Kidney epithelial cell (primary cell): ENCODE measurements around the gene ELAVL1. TPM values are rescaled to one million over a fixed set of nuclear protein-coding genes. Genes with fewer than 3 reads are reported as not detected.

Experiments
- DNase-seq: peaks from one replicate; pipeline ENCODE4 v3.0.0-alpha.2; 2010; ENCODE audit warnings: low read depth
- H3K27me3 ChIP-seq: 2 replicates; pipeline ENCODE4 v1.6.0; 2011; ENCODE audit warnings: low read length; ENCODE audit not compliant: control insufficient read depth, insufficient read depth
- H3K36me3 ChIP-seq: 2 replicates; pipeline ENCODE4 v1.5.1; 2011; ENCODE audit warnings: low read length; ENCODE audit not compliant: control insufficient read depth, insufficient read depth
- H3K4me3 ChIP-seq: 2 replicates; pipeline ENCODE4 v1.5.1; 2011; ENCODE audit warnings: low read depth, mild to moderate bottlenecking, control low read depth, low read length
- total RNA-seq: library from RNA; depleted of rRNA; stranded (reverse); fragments of >200 nt; gene quantifications from 2 replicates; pipeline ENCODE4 v1.2.3, GENCODE V29; 2015
- TF ChIP-seq, protein P1 (sequence below): IDR thresholded peaks from 2 replicates; pipeline ENCODE4 v1.5.1; 2011; ENCODE audit warnings: mild to moderate bottlenecking, moderate library complexity, low read length, control low read depth, inconsistent platforms; ENCODE audit not compliant: insufficient read depth, poor library complexity, severe bottlenecking

The ELAVL1 gene
- total RNA-seq, 1 donor from 2014 or later = 65.9 TPM

GRCh38 chr19:7997809-7998480, 7.5 kb downstream of the ELAVL1 start:
- TF ChIP-seq, protein P1, sequence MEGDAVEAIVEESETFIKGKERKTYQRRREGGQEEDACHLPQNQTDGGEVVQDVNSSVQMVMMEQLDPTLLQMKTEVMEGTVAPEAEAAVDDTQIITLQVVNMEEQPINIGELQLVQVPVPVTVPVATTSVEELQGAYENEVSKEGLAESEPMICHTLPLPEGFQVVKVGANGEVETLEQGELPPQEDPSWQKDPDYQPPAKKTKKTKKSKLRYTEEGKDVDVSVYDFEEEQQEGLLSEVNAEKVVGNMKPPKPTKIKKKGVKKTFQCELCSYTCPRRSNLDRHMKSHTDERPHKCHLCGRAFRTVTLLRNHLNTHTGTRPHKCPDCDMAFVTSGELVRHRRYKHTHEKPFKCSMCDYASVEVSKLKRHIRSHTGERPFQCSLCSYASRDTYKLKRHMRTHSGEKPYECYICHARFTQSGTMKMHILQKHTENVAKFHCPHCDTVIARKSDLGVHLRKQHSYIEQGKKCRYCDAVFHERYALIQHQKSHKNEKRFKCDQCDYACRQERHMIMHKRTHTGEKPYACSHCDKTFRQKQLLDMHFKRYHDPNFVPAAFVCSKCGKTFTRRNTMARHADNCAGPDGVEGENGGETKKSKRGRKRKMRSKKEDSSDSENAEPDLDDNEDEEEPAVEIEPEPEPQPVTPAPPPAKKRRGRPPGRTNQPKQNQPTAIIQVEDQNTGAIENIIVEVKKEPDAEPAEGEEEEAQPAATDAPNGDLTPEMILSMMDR = no peak
- no peak for DNase-seq
- no peak overlapping the region for H3K4me3 ChIP-seq

GRCh38 chr19:7996883-7997282, 8.6 kb downstream of the ELAVL1 start:
- no peak overlapping the region for H3K4me3 ChIP-seq

More at GRCh38 chr19:7997809-7998480, 7.5 kb downstream of the ELAVL1 start:
- Histone ChIP-seq H3K27me3 (no peaks in the 10 kb centered on the region), H3K36me3 (no peaks in the 10 kb centered on the region)

GRCh38 chr19:7995810-7996158, 9.7 kb downstream of the ELAVL1 start:
- peaks cover 3% of the 10 kb centered on the region for H3K36me3 ChIP-seq
- DNase-seq = no peak
- TF ChIP-seq, protein P1 = no peak
- no peak overlapping the region for H3K4me3 ChIP-seq
- no peaks in the 10 kb centered on the region for H3K27me3 ChIP-seq

More at GRCh38 chr19:7996883-7997282, 8.6 kb downstream of the ELAVL1 start:
- no peak for DNase-seq
- Histone ChIP-seq H3K27me3 (no peaks in the 10 kb centered on the region), H3K36me3 (no peaks in the 10 kb centered on the region)
- TF ChIP-seq, protein P1 = no peak

DNA sequence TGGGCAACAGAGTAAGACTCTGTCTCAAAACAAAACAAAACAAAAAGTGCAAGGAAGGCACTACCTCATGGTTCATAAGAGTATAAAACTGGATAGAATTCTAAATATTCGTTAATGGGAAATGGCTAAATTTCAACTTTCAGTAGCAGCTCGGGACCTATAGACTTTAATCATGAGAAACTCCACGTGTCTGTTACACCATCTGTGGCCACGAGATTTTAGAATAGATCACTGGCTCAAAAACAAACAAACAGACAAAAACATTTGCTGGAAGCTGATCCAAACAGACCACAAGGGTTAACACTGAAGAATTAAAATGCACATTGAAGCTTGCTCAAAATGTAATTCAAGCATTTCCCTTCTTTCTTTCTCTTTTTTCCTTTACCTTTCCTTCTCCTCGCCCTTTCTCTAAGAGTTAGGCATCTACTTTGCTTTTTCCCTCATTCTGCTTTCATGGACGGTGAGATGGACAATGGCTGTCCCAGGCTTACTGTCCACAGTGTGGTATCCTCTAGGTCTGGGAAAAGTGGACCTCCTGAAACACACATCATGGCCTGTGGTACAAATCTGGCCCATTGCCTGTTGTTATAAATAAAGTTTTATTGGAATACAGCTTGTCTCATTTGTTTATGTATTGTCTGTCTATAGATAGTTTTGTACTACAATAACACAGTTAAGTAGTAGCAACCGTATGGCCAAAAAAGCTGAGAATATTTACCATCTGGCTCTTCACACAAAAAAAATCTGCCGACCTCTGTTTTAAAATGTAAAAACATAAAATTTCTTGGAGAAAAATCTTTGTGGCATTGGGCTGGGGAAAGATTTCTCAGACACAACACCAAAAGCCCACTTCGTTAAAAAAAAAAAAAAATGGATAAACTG, 10.3 kb downstream of the ELAVL1 start:
- Histone ChIP-seq H3K27me3 (no peaks in the 10 kb centered on the region), H3K36me3 (peaks cover 3% of the 10 kb centered on the region), H3K4me3 (no peak overlapping the region)
- DNase-seq = no peak
- TF ChIP-seq, protein P1 = no peak

DNA sequence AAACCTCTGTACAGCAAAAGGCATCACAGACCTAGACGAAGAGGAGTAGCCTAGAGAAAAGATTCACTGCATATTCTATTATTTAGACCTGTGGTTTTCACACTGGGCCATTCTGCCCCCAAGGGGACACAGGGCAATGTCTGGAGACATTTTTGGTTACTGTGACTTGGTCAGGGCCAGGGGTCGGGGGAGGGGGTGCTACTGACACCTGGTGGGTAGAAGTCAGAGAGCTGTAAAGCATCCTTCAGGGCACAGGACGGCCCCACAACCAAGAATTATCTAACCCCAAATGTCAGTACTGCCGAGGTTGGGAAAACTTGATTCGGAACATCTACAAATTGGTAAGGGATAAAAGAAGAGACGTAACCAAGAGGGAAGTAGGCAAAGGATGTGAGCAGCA, 11.3 kb downstream of the ELAVL1 start:
- Histone ChIP-seq H3K36me3 (peaks cover 3% of the 10 kb centered on the region), H3K4me3 (no peak overlapping the region), H3K27me3 (no peaks in the 10 kb centered on the region)
- DNase-seq = no peak
- TF ChIP-seq, protein P1 = no peak
